NCI-H2196 treated with DMSO at 0.1 percent for 48 hours (cell line): Measurements from ENCODE around the gene SKIL.
A peak's percentile ranks its signal among the peaks of the same experiment; 100 is the strongest.

Experiments
- DNase-seq: peaks from one replicate; lab custom pipeline; 2025; ENCODE audit not compliant: unreplicated experiment; lab: John Stamatoyannopoulos, UW

Gene SKIL

GRCh38 chr3:170386468-170386867, 29.0 kb downstream of the SKIL start:
- DNase-seq: no peak

- no peak for DNase-seq
These were observed 30.4 kb downstream of the SKIL start for GRCh38 chr3:170387950-170388349.

GRCh38 chr3:170391108-170391507, 33.6 kb downstream of the SKIL start:
- DNase-seq: no peak

GRCh38 chr3:170397685-170398084, 40.2 kb downstream of the SKIL start:
- DNase-seq: no peak

GRCh38 chr3:170405101-170405500, 47.6 kb downstream of the SKIL start:
- DNase-seq: no peak

- peak; percentile 27 for DNase-seq
These were observed 53.0 kb downstream of the SKIL start for GRCh38 chr3:170410428-170411029.

GRCh38 chr3:170413291-170413690, 55.8 kb downstream of the SKIL start:
- DNase-seq: no peak

GRCh38 chr3:170414202-170414663, 56.7 kb downstream of the SKIL start:
- peak; percentile 58 for DNase-seq

- DNase-seq: no peak
These were observed 59.6 kb downstream of the SKIL start for GRCh38 chr3:170417090-170417489.

- no peak for DNase-seq
These were observed 61.2 kb downstream of the SKIL start, which contains the start of gene CLDN11 for GRCh38 chr3:170418422-170419398. Gene CLDN11, plus strand, starts transcription at chr3:170418868. Its CDS starts 199 bp downstream, at chr3:170419067.

GRCh38 chr3:170419557-170420087, 62.1 kb downstream of the SKIL start:
- DNase-seq: no peak

- no peak for DNase-seq
These were observed 62.8 kb downstream of the SKIL start for GRCh38 chr3:170420307-170420821.

- DNase-seq: no peak
These were observed 63.7 kb downstream of the SKIL start for GRCh38 chr3:170421111-170421641.

- no peak for DNase-seq
These were observed 64.2 kb downstream of the SKIL start for GRCh38 chr3:170421758-170422157.

GRCh38 chr3:170423001-170423615, 65.6 kb downstream of the SKIL start:
- no peak for DNase-seq

- DNase-seq: no peak
These were observed 67.4 kb downstream of the SKIL start for GRCh38 chr3:170424879-170425278.

GRCh38 chr3:170425491-170426239, 68.2 kb downstream of the SKIL start:
- no peak for DNase-seq

GRCh38 chr3:170426240-170426797, 68.8 kb downstream of the SKIL start:
- no peak for DNase-seq

GRCh38 chr3:170428095-170428494, 70.6 kb downstream of the SKIL start:
- DNase-seq: no peak

GRCh38 chr3:170429050-170429449, 71.5 kb downstream of the SKIL start:
- no peak for DNase-seq
